GM12874 (cell line): ENCODE results near the gene CERK.

Experiments used
- CTCF ChIP-seq: IDR thresholded peaks from 2 replicates; pipeline ENCODE4 v1.5.1; 2011; ENCODE audit warnings: low read depth, mild to moderate bottlenecking, control low read depth, low read length, moderate library complexity; ENCODE audit not compliant: insufficient read depth

Gene CERK

GRCh38 chr22:46649141-46650077 lies 88.6 kb downstream of the CERK start:
- TF ChIP-seq CTCF: no peak

DNA sequence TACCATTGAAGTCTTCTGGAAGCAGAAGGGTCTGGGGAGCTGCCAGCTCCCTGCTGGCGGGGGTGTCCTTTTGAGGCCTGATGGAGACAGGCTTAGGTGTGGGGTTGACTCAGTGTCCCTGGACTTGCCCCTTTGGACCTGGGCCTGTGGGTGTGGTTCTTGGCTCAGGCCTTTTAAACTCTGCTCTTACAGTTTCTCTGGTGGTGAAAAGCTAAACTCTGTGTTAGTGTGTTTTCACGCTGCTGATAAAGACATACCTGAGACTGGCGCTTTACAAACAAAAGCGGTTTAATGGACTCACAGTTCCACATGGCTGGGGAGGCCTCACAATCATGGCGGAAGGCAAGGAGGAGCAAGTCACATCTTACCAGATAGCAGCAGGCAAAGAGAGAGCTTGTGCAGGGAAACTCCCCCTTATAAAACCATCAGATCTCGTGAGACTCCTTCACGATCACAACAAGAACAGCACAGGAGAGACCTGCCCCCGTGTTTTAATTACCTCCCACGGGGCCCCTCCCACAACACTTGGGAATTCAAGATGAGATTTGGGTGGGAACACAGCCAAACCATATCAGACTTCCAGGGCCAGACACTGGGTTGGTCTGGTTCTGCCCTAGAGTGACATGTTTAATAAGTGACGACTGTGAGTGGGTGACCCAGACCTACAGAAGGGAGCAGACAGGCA lies 91.4 kb downstream of the CERK start:
- TF ChIP-seq CTCF: no peak

DNA sequence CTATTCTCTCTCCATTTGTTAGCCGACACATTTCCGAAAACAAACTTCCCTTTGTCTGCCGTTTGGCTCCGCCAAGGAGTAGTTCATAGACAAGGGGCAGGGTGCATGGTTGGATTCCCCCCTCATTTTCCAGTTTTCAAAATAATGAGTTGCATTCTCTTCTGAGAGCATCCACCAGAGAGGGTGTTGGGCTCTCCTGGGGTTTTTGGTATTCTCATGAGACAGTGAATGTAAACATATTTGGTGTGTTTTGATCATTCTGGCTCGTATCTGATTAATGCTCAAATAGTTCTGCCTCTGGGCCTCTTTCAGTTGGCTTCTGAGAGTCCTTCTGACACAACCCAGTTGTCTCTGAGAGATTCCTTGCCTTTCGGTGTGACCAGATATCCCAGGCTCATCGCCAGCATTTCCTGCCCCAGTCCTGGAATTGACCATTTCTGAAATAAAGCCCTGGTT lies 96.2 kb downstream of the CERK start:
- TF ChIP-seq CTCF: no peak

DNA sequence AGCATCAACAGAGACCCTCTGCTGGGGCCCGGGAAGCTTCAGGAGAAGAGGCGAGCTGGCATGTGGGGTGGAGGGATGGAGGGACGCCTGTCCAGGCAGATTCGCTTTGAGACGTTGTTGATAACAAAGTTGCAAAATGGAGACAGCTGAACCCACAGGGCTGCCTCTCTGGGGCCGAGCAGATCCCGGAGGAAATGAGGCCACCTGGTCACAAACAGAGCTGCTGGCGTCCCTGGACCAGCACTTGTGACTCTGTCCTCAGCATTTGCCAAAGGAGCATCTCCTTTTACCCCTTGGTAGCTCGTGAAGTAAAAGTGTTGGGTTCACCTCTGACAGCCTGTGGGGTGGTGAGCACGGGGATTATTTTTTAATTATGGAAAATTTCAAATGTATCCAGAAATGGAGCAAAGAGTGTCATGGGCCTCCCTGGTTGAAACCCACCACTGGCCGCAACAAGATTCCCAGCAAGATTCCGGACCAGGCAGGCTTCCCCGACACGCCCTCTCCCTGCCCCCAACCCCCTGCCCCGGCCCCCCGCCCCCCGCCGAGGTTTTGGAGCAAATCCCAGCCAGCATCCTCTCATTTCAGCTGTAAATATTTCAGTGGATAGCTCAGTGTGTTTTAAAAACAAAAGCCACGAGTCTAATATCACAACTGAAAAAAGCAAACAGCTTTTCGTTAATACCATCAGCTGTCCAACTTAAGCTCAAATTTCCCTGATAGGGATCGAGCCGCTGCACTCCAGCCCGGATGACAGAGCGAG lies 97.6 kb downstream of the CERK start:
- TF ChIP-seq CTCF: no peak

GRCh38 chr22:46639843-46640242 lies 98.2 kb downstream of the CERK start:
- TF ChIP-seq CTCF: no peak

- no peak for TF ChIP-seq CTCF
These were observed 99.2 kb downstream of the CERK start for GRCh38 chr22:46638601-46639431.
